A673 (cell line): ENCODE measurements around the gene DSG1. TPM values are rescaled to one million over a fixed set of nuclear protein-coding genes. Genes with fewer than 3 reads are reported as not detected.

ENCODE experiments used
- BruUV-seq: library from RNA; stranded (reverse); fragments of 400-500 nt; replicated peaks from 2 replicates; lab custom pipeline; 2021; lab: Mats Ljungman, UMichigan
- CTCF ChIA-PET: fragments of 300-600 bp; sonication (Branson Sonifier 250); formaldehyde crosslinking; loops from one replicate; lab custom pipeline; 2022; ENCODE audit warnings: antibody characterized with exemption; lab: Charles Lee
- POLR2A ChIA-PET: fragments of 300-600 bp; sonication (Branson Sonifier 250); formaldehyde crosslinking; loops from one replicate; lab custom pipeline; 2022; ENCODE audit warnings: antibody characterized with exemption; ENCODE audit not compliant: low non-redundant PET; lab: Charles Lee
- DNase-seq: peaks from one replicate; pipeline ENCODE4 v3.0.0-alpha.2; 2015; ENCODE audit warnings: low spot score
- H3K27ac ChIP-seq: fragments of 200-600 bp; sonication (generic); 2 replicates; pipeline ENCODE4 v1.5.1; 2016; ENCODE audit warnings: mixed run types, low read depth, mild to moderate bottlenecking, mixed read lengths, antibody characterized with exemption, low read length; ENCODE audit not compliant: poor library complexity, severe bottlenecking
- H3K27me3 ChIP-seq: fragments of 200-600 bp; sonication (generic); replicated peaks from 2 replicates; pipeline ENCODE4 v1.6.1; 2017; ENCODE audit warnings: mixed run types, low read depth, mild to moderate bottlenecking, mixed read lengths, antibody characterized with exemption, low read length; ENCODE audit not compliant: insufficient read depth, poor library complexity
- H3K36me3 ChIP-seq: fragments of 200-600 bp; sonication (generic); 2 replicates; pipeline ENCODE4 v1.6.1; 2016; ENCODE audit warnings: mixed run types, mild to moderate bottlenecking, mixed read lengths, antibody characterized with exemption, low read length; ENCODE audit not compliant: insufficient read depth, poor library complexity, severe bottlenecking
- H3K4me1 ChIP-seq: fragments of 200-600 bp; sonication (generic); 2 replicates; pipeline ENCODE4 v1.6.1; 2017; ENCODE audit warnings: mixed run types, mild to moderate bottlenecking, mixed read lengths, antibody characterized with exemption, low read length; ENCODE audit not compliant: insufficient read depth, poor library complexity, severe bottlenecking
- H3K4me3 ChIP-seq: fragments of 200-600 bp; sonication (generic); 2 replicates; pipeline ENCODE4 v1.5.1; 2016; ENCODE audit warnings: low read depth, mixed run types, mild to moderate bottlenecking, mixed read lengths, low read length; ENCODE audit not compliant: poor library complexity, severe bottlenecking
- H3K9me3 ChIP-seq: fragments of 200-600 bp; sonication (generic); 2 replicates; pipeline ENCODE4 v1.6.1; 2016; ENCODE audit warnings: mixed run types, low read depth, mild to moderate bottlenecking, mixed read lengths, antibody characterized with exemption, low read length; ENCODE audit not compliant: poor library complexity, severe bottlenecking
- CTCF ChIP-seq: fragments of 300-800, 200-600 bp; sonication (generic); conservative IDR thresholded peaks from 2 replicates; pipeline ENCODE4 v1.5.1; 2017; ENCODE audit warnings: low read depth, mild to moderate bottlenecking, antibody characterized with exemption, low read length, moderate library complexity, mixed read lengths
- EZH2 ChIP-seq: fragments of 200-600 bp; sonication (generic); IDR thresholded peaks from 2 replicates; pipeline ENCODE4 v1.6.1; 2017; ENCODE audit warnings: borderline replicate concordance, low read depth, mild to moderate bottlenecking, mixed read lengths, antibody characterized with exemption, low read length; ENCODE audit not compliant: poor library complexity, severe bottlenecking
- intact Hi-C: fragments of 100-400 bp; cut with micrococcal nuclease; formaldehyde crosslinking; loops from one replicate; pipeline ENCODE4 v1.10.0; 2022; ENCODE audit not compliant: unreplicated experiment
- total RNA-seq: library from RNA; stranded (reverse); gene quantifications from 2 replicates; pipeline ENCODE4 v1.2.3, GENCODE V29; 2021

Gene DSG1
- total RNA-seq, 1 experiment from 2014 or later = not detected

- Histone ChIP-seq H3K27me3 (no peaks in the 10 kb centered on the region), H3K9me3 (no peaks in the 10 kb centered on the region), H3K27ac (no peak overlapping the region), H3K4me3 (no peak overlapping the region), H3K4me1 (no peaks in the 10 kb centered on the region), H3K36me3 (no peaks in the 10 kb centered on the region)
- ChIA-PET CTCF (no interaction called here), POLR2A (no interaction called here)
- TF ChIP-seq EZH2 (no peak), CTCF (no peak)
- no peak for DNase-seq
- no TSS peak for BruUV-seq
- intact Hi-C loops = no loop called here
Measured at GRCh38 chr18:31291688-31292087, 26.3 kb upstream of the DSG1 start.

- H3K36me3 ChIP-seq = no peaks in the 10 kb centered on the region
- TF ChIP-seq CTCF (no peak), EZH2 (no peak)
- no peak overlapping the region for H3K27ac ChIP-seq
- H3K4me3 ChIP-seq = no peak overlapping the region
- intact Hi-C loops = no loop called here
- H3K27me3 ChIP-seq = no peaks in the 10 kb centered on the region
- H3K4me1 ChIP-seq = no peaks in the 10 kb centered on the region
- DNase-seq = no peak
- no TSS peak for BruUV-seq
- H3K9me3 ChIP-seq = no peaks in the 10 kb centered on the region
- POLR2A ChIA-PET = no interaction called here
- CTCF ChIA-PET = no interaction called here
Measured at GRCh38 chr18:31294199-31294747, 23.7 kb upstream of the DSG1 start.

GRCh38 chr18:31297248-31297647 lies 20.7 kb upstream of the DSG1 start:
- Histone ChIP-seq H3K9me3 (no peaks in the 10 kb centered on the region), H3K27ac (no peak overlapping the region), H3K36me3 (no peaks in the 10 kb centered on the region), H3K4me1 (no peaks in the 10 kb centered on the region), H3K27me3 (no peaks in the 10 kb centered on the region), H3K4me3 (no peak overlapping the region)
- ChIA-PET POLR2A (no interaction called here), CTCF (no interaction called here)
- intact Hi-C loops = no loop called here
- TF ChIP-seq EZH2 (no peak), CTCF (no peak)
- BruUV-seq = no TSS peak
- no peak for DNase-seq
